22Rv1 (cell line): Measurements from ENCODE around the gene PDSS1.
"Not testable (repeated sequence)": the region's sequence is repeated elsewhere in the genome, so short reads cannot be mapped to it uniquely, and the experiment has no call there.

Experiments used
- H3K27ac ChIP-seq: fragments of 450-650 bp; 2 replicates; pipeline ENCODE4 v1.5.1; 2017
- ZFX ChIP-seq: fragments of 450-650 bp; IDR thresholded peaks from 2 replicates; pipeline ENCODE4 v1.6.1; 2017; ENCODE audit warnings: antibody characterized with exemption, borderline replicate concordance
- TF ChIP-seq, protein P1 (sequence below): fragments of 450-650 bp; IDR thresholded peaks from 2 replicates; pipeline ENCODE4 v1.5.1; 2017; ENCODE audit warnings: mild to moderate bottlenecking

Gene PDSS1

DNA sequence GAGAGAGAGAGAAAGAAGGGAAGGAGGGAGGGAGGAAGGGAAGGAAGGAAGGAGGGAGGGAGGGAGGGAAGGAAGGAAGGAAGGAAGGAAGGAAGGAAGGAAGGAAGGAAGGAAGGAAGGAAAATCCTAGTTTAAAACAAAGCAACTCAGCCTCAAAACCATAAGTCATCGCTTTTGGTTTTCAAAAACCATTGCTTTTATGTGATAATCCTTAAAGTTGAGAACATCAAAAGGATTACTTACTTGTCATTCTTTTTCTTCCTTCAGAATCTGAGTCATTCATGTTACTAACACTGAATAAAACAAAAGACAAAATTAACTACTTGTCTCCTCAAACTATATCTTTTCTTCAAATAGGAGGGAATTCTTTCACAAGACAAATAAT is 21.6 kb upstream of the PDSS1 start:
- TF ChIP-seq, protein P1, sequence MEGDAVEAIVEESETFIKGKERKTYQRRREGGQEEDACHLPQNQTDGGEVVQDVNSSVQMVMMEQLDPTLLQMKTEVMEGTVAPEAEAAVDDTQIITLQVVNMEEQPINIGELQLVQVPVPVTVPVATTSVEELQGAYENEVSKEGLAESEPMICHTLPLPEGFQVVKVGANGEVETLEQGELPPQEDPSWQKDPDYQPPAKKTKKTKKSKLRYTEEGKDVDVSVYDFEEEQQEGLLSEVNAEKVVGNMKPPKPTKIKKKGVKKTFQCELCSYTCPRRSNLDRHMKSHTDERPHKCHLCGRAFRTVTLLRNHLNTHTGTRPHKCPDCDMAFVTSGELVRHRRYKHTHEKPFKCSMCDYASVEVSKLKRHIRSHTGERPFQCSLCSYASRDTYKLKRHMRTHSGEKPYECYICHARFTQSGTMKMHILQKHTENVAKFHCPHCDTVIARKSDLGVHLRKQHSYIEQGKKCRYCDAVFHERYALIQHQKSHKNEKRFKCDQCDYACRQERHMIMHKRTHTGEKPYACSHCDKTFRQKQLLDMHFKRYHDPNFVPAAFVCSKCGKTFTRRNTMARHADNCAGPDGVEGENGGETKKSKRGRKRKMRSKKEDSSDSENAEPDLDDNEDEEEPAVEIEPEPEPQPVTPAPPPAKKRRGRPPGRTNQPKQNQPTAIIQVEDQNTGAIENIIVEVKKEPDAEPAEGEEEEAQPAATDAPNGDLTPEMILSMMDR, result no peak
- TF ChIP-seq ZFX, result no peak
- H3K27ac ChIP-seq, result peak overlapping the region; percentile 77

DNA sequence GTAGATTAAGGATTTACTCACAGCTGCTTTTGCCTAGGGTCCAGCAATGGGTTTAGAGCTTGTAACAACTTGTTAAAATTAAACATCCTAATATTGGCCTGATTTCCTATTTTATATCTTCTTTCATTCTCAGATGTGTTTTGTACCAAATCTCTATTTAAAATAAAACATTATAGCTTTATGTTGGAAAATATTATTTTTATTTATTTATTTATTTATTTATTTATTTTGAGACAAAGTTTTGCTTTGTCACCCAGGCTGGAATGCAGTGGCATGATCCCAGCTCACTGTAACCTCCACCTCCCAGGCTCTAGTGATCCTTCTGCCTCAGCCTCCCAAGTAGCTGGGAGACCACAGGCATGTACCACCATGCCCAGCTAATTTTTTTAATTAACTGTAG is 17.9 kb upstream of the PDSS1 start:
- TF ChIP-seq ZFX, result no peak
- TF ChIP-seq, protein P1, result no peak
- H3K27ac ChIP-seq, result no peak overlapping the region

DNA sequence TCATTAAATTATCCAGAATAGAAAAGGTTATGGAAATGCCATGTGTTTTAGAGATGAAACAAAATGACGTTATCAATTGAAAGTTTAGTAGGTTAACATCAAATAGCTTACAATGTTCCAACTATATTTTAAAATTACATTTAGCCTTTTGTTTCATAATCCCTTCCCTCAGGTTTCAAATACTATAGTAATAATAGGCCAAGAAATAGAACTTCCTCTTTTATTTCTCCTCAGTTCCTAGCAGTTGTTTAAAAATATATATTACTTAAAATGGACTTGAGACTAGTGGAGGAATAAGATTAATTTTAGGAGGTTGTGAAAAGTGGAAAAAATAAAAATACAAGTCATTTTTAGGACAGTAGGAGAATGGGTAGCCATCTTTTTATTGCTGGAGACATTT is 16.4 kb upstream of the PDSS1 start:
- no peak overlapping the region for H3K27ac ChIP-seq
- TF ChIP-seq, protein P1, result no peak
- TF ChIP-seq ZFX, result no peak

DNA sequence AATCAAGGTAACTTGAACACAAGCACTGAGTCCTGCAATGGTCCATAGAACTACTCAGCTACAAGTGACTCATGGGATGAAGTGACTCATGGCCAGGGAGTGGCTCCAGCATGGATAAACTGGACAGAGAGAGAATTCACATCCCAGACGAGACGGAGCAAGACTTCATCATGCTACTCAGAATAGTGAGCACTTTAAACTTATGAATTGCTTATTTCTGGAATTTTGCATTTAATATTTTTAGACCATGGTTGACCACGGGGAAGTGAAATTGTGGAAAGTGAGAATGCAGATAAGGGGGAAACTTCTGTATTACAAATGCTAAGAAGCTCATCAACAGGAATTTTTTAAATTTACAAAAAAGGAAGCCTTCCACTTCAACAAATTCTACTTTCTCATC is 15.5 kb upstream of the PDSS1 start:
- H3K27ac ChIP-seq, result not testable (repeated sequence)

DNA sequence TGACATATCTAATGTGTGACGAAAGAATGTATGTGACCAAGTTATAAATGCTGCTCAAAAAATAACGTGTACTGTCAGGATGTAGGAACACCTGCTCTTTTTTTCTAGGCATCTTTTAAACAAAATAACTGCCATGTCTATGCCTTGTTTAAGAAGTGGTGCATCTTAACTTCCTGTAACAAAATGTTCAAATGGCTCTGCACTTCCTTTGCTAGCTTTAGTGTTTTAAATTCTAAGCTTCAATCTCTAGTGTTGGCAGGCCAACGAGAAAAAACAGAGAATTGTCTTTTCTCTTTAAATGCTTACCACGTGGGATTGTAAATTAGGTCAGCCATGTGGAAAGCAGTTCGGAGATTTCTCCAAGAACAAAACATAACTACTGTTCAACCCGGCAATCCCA is 14.6 kb upstream of the PDSS1 start:
- no peak for TF ChIP-seq ZFX
- TF ChIP-seq, protein P1, result no peak
- no peak overlapping the region for H3K27ac ChIP-seq

DNA sequence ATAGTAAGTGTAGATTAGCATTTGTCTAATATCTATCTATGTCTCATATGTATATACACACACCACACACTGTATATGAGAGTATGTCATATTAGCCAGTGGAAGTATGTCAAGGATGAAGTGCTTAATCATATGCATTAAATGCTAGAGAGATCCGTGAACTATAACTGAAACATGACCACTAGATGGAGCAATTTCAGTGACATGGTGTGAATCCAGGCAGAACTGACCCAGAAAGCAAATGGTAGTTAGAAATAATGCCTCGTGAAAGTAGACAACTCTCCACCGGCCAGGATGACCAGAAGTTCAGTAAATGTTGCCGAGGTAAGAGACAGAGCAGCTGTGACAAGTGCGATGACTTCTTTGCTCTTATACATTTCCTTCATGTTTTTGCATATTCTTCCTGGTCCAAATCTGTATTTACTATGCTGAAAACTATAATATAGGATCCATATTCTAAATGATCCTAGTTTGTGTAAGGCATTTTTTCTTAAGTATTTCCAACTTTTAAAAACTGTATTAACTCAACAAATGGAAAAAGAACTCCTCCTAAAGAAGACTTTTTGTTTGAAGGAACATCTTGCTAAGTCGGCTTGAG is 12.7 kb upstream of the PDSS1 start:
- TF ChIP-seq, protein P1, result peak; percentile 78
- H3K27ac ChIP-seq, result not testable (repeated sequence)

DNA sequence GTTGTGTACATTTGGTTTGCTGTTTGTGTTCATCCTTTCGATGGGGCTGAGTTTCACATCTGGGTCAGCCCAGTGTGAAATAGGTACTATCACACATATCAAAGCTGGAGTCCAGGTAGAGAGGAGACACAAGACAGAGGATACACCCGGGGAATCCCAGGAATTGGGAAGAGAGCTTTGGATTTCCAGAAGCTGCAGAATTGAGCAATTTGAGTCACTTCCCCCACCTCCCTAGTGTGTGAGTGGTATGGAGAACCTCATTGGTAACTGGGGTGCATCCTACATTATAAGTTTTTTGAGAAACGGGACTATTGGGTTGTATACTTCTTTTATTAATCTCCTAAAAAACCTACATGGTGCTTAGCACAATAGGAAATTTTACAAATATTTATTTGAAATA is 12.1 kb upstream of the PDSS1 start:
- no peak overlapping the region for H3K27ac ChIP-seq
- TF ChIP-seq, protein P1, result no peak
- TF ChIP-seq ZFX, result no peak

DNA sequence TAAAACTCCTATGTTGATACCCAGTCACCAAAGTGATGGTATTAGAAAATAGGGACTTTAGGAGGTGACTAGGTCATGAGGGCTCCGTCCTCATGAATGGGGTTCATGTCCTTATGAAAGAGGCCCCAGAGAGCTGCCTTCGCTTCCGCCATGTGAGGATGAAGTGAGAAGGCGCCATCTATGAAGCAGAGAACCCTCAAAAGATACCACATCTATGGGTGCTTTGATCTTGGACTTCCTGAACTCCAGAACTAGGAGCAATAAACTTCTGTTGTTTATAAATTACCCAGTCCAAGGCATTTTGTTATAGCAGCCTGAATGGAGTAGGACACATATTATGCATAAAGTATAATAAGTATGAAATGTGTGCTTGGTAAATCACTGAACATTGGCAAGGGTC is 8.1 kb upstream of the PDSS1 start:
- no peak for TF ChIP-seq ZFX
- TF ChIP-seq, protein P1, result no peak

More for the DNA sequence above, 8.1 kb upstream of the PDSS1 start:
- no peak overlapping the region for H3K27ac ChIP-seq
